GM18909 (cell line): ENCODE data around the gene ATP7A.
"Not testable (repeated sequence)": the region's sequence is repeated elsewhere in the genome, so short reads cannot be mapped to it uniquely, and the experiment has no call there.

Experiments used
- ATAC-seq: cut with Tn5 transposase; IDR thresholded peaks from one replicate; pipeline ENCODE4 v1.9.1; 2021; ENCODE audit warnings: mild to moderate bottlenecking; ENCODE audit not compliant: unreplicated experiment, poor library complexity

The ATP7A gene

DNA sequence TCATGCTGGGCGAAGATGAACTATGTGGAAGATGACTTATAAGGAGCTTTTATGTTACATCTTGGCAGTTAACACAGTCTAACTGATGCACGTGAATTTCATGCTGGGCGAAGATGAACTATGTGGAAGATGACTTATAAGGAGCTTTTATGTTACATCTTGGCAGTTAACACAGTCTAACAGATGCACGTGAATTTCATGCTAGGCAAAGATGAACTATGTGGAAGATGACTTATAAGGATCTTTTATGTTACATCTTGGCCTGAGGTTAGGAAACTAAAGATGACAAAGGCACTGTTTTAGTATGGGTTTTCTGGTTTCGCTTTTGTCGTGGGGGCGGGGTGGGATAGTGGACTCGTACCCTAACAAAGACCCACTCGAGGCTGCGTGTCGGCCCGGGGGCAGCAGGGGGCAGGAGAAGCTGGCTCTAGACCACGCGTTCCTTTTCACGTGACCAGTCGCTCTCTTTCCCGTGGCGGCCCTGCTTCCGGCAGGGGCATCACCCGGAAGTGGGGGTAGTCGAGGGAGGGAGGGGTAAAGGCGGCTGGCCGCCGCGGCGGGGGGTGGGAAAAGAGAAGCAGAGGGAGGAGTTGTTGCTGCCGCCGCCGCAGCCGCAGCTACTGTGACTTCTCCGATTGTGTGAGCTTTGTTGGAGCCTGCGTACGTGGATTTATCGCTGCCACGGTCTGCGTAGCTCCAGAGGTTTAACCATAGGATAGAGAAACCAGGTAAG, at the start of gene ATP7A:
Gene ATP7A (plus strand): TSS at position 586 of the 733 bp plus-strand sequence. CDS start 60,949 bp downstream, outside the sequence.
- ATAC-seq: peak; percentile 96

DNA sequence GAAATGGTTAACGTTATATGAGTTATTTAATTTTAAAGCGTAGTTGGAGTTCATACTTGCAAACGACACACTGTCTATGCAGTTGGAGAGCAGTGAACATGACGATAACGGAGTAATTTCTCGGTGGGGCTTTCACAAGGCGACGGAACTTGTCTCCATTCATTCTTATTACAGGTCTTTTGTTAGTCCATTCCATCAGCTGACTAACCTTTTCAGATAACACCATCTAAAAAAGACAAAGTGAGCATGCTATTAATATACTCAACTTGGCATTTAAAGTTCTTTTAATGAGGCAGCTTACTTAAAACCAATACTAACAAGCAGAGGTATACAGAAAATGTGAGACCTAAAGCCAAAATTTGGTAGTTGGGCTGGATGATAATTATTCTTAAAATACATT, 35.1 kb upstream of the ATP7A start:
- ATAC-seq: no peak

DNA sequence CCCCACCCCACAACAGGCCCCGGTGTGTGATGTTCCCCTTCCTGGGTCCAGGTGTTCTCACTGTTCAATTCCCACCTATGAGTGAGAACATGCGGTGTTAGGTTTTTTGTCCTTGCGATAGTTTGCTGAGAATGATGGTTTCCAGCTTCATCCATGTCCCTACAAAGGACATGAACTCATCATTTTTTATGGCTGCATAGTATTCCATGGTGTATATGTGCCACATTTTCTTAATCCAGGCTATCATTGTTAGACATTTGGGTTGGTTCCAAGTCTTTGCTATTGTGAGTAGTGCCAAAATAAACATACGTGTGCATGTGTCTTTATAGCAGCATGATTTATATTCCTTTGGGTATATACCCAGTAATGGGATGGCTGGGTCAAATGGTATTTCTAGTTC, 29.1 kb upstream of the ATP7A start:
- ATAC-seq: not testable (repeated sequence)

DNA sequence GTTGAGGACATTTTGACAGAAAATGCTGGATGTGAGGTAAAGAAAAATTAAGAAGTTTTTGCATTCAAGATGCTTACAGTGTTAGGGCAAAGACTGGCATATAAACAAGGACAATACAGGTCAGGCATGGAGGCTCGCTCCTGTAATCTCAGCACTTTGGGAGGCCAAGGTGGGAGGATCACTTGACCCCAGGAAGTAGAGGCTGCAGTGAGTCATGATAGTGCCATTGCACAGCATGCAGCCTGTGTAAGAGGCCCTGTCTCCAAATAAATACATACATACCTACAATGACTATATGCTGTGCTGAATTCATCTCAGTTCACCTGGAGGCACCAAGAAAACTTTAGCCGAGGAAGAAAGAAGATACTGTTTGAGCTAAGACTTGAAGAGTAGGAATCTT, 17.6 kb upstream of the ATP7A start:
- no peak for ATAC-seq

DNA sequence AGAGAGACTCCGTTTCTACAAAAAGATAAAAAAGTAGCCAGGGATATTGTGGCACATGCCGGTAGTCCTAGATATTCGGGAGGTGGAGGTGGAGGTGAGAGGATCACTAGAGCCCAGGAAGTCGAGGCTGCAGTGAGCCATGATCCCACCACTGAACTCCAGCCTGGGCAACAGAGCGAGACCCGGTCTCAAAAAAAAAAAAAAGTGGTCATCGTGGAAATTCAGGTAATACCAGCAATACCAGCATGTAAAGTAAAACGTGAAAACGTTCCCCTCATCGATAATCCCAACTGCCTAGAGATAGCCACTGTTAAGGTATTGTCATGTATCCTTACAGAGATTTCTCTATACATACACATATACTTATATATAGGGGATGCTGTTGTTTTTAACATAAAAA, 16.8 kb upstream of the ATP7A start:
- no peak for ATAC-seq

DNA sequence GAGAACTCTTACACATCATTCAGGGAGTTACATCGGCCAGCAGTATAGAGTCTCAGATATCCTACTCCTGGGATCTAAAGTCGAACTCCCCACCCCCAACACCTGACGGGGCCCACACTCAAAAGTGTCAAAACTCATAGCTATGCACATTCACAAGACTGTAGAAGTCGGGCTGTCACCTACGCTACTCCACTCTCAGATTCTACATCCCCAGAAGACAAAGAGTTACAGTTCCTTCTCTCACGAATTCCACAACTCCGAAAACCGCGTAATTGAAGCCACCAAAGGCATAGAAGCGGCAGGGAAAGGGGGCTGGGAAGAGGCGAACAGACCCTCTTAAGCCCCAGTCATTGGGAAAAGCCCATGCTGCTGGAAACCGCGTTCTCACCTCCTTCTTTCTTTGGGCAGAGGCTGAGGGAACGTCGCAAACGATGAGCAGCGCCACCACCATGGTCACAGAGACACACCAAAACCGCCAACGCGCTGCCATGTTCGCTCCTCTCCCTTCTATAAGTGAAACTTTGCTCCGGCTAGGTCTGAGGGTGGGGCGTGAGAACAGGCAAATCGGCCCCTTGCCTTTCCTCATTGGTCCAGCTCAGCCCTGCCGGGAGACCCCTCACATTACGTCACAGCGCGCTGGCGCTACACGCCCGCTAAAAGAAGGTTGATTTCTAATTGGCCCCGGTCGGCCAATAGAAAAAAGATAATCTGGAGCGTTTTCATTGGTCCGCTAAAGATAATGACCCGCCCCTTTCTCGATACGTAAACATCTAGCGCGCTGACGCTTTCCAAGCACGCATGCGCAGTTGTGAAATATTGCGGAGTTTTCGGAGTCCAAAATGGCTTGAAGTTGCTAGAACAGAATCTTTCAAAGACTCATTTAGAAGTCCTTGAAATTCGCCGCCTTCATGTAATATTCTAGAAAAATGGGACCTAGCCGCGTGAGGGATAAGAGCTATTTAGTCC, 15.3 kb upstream of the ATP7A start, which contains the start of gene MAGT1:
Gene MAGT1 (minus strand): TSS at position 515 of the 966 bp plus-strand sequence. CDS start 25 bp downstream, at position 490.
- peak; percentile 93 for ATAC-seq

DNA sequence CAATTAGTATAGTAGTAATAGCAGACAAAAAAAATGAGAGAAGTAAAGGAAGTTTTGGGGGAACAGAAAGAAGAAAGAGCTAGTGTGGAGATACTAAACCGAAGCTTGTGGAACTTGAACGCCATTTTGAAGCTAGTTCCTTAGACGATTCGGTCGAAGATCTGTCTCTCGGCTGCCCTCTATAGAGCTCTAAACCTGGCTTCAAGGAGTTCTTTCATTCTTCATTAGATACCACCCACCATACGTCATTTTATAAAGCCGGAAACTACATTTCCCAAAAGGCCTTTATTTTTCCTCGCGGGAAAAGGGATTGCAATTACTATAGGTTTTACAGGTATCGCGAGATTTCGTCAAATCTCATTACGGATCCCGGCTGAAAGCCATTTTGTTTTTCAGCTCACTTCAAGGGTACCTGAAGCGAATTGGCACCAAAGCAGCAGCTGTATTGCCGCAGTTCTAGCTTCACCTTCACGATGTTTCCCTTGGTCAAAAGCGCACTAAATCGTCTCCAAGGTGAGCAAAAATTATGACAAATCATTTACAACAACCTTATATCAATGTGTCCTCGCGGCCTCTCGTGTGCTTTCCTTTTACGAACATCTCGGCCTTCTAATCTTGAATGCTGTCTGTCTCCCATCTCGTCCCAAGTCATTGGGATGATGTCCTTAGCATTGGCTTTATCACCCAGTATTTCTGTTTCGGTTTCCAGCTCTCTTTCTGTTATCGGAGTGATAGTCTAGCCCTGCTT, 11.2 kb upstream of the ATP7A start, which contains the start of gene COX7B:
Gene COX7B (plus strand): TSS at position 388 of the 748 bp plus-strand sequence. CDS start 86 bp downstream, at position 474.
- peak; percentile 60 for ATAC-seq

DNA sequence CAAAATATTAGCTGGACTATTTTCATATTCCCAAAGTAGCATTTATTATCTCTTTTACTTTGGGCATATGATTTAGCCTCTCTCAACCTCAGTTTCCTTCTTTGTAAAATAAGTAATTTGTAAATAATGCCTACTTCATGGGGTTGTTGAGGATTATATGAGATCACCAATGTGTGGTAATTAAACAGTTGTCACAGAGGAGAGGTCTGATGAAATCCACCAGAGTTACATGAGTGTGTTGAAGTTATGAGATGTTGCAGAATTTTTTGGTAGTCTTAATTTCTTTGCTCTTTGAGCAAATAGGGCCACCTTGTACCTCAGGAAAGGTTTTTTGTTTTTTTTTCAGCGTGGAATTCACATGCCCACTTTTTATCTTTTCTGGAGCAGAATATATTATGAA, 9.8 kb upstream of the ATP7A start:
- ATAC-seq: no peak

DNA sequence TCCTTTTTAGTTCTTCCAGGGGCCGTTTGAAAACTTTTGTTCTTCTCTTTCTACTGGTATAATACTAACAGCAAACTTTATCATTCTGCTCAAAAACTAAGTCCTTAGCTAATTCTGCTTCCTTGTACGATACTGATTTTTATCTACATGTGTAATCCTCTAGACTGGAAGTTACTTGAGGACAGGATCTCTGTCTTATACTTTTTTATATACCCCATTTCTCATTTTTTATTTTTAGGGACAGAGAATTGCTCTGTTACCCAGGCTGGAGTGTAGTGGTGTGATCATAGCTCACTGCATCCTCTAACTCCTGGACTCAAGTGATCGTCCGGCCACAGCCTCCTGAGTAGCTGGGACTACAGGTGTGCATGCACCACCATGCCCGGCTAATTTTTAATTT, 9.0 kb upstream of the ATP7A start:
- no peak for ATAC-seq

DNA sequence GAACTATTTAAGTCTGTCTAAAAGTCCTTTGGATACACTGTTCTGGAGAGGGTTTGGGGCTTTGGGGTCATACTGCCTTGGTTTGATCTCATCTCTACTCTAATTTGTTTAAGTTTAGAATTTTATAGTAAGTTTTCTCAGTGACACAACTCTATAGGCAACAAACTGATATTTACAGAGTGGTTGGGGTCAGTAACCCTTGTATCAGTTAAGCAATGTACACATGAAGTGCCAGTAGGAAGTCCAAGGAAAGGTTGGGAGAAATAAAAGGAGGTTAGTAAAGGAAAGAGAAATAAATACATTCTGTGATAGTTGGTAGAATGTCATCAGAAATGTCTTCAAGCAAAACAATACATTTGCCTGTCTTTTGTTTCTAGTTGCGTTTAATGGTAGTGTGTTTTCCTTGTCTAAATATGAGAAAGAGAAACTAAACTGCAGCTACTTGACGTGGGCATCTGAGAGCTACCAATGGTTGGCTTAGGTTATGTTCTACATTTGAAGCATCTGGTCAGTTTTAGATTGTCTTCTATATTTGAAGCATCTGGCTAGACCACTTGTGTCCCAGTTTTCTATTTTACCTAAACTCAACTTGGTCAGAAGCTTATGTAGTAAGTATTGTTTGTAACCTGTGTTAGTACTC, 6.9 kb downstream of the ATP7A start:
- ATAC-seq: peak; percentile 60

DNA sequence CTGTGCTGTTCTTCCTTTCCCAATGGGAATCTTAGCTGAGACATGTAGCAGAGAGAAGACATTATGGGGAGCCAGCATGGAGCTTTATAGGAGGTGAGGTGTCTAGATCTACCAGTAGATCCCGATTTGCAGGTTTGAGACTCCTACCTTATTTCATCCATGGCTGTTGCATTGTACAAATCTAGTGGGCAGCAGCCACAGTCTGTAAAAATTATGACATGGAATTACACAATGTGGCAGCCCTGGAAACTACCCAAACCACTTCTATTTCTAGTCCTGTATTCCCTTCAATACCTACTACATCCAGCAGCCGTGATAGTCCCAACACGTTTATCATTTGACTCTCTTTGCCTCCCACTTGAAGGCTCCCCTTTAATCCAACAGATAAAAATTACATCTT, 8.1 kb downstream of the ATP7A start:
- no peak for ATAC-seq

DNA sequence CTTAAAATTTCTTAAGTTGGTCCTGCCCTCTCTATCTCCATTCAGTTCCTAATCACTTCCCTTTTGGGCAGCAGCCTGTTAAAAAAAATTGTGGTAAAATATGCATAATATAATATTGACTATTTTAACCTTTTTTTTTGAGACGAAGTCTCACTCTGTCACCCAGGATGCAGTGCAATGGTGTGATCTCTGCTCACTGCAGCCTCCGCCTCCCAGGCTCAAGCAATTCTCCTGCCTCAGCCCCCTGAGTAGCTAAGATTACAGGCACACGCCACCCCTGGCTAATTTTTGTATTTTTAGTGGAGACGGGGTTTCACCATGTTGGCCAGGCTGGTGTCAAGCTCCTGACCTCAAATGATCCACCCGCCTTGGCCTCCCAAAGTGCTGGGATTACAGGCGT, 8.9 kb downstream of the ATP7A start:
- not testable (repeated sequence) for ATAC-seq

DNA sequence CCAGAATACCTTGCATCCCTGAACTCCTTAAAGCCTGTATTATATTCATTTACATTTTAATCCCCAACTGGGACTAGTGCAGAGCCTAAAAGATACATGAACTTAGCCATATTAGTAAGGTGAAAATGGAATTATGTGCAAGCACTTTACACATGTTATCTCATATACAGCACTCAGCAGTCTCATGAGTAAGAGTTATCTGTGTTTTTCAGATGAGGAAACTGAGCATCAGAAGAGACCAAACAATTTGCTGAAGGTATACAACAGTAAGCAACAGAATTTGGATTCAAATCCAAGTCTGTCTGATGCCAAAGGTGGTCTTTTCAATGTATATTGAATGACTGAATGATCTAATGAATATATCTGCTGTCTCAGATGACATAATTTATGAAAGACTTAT, 12.3 kb downstream of the ATP7A start:
- ATAC-seq: no peak

DNA sequence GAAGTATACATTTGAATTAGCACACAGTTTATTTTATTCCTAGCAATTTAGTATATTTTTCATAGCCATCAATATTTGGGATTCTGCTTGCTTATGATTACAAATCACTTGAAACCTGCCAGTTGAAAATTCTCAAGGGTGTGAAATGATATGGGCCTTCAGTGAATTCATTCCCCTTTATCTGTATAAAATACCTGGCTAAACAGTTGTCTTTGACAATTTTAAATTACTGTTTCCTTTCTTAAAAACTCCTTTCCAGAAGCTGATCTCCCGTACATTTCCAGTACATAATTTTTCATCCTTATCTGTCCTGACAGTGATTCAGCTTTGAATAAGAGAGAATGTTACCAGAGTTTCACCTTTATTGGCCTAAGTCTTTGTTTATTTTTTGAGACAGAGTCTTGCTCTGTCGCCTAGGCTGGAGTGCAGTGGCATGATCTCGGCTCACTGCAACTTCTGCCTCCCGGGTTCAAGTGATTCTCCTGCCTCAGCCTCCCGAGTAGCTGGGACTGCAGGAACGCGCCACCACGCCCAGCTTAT, 13.9 kb downstream of the ATP7A start:
- ATAC-seq: no peak

DNA sequence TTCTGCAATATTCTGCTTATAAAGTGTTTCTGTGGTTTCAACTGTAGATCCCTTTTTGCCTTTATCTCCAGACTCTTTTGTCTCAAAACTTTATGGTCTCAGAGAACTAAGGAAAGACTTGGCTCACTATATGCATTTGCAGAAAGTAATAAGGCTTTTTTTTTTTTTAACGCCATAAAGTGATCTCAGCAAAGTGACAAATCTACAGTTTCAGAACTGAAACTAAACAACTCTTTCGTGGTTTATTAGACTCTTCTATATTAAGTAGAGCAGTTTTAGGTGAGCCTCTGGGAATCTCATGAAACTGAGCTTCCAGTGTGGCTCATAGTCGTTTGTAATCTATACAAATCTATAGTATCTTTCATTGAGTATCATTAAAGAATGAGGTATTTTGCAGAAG, 15.3 kb downstream of the ATP7A start:
- ATAC-seq: peak; percentile 51

DNA sequence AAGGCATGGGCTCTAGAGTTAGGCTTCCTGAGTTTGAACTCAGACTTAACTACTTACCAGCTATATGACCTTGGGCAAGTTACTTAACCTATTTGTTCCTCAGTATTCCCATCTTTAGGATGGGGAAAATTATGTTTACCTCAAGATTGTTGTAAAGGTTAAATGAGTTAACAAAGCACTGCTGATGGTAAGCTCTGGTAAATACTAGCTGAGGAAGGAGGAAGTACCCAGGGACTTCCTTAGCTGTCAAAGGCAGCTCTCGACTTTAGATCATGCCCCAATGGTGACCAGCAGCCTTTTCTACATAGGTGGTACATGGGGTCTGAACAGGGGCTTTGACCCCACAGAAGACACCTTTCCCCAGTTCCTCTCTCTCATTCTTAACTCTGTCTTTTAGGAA, 20.1 kb downstream of the ATP7A start:
- ATAC-seq: no peak

DNA sequence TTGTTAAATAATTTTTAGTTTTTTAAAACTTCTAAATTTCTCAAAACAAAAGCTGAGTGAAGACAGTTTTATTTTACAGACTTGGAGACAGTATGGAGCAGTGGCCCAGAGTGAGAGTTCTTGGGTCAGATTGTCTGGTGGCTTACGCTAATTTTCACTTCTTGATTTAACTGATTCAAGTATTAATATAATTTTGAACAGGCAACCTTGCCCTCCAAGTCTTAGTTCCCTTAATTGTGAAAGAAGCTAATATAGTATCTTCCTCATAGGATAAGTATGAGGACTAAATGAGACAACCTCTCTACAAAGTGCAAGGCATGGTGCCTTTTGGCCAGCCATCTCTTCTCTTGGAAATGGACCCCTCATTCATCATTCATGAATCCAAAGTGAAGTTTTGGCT, 25.4 kb downstream of the ATP7A start:
- ATAC-seq: no peak

DNA sequence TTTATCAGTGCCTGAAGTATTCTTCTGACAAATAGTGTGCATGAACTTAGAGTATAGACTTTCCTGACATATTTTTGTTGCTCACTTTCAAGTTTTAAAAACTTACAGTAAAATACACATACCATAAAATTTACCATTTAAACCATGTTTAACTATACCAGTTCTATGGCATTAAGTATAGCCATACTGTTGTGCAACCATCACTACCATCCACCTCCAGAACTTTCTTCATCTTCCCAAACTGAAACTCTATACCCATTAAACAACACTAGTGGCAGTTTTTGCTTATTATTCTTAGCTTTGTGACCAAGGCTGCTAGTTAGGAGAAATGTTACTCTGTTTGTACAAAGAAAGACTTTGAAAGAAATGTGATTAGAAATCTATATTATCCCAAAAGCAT, 25.8 kb downstream of the ATP7A start:
- ATAC-seq: no peak

DNA sequence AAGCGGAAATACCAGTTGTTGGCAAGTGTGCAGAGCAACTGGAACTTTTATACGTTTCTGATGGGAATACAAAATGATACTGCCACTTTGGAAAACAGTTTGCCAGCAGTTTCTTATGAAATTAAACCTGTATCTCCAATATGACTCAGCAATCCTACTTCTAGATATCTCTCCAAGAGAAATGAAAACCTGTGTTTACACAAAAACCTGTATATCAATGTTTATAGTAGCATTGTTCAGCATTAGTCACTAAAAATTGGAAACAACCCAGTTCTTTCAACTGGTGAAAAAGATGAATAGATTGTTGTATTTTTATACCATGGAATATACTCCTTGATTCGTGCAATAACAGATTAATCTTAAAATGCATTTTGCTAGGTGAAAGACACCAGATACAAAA, 26.8 kb downstream of the ATP7A start:
- ATAC-seq: no peak
